HFFc6 (cell line): Measurements from ENCODE around the gene DCAF4. TPM values are rescaled to one million over a fixed set of nuclear protein-coding genes. Genes with fewer than 3 reads are reported as not detected.

Source experiments
- DNase-seq: peaks from one replicate; pipeline ENCODE4 v3.0.0-alpha.2; 2018
- H3K27ac Mint-ChIP-seq: 2 replicates; pipeline ENCODE4 v1.8.0; 2020; ENCODE audit warnings: mild to moderate bottlenecking, mixed read lengths
- H3K27me3 Mint-ChIP-seq: 2 replicates; pipeline ENCODE4 v1.8.0; 2021; ENCODE audit warnings: mild to moderate bottlenecking, moderate library complexity, mixed read lengths; ENCODE audit not compliant: insufficient read depth
- H3K36me3 Mint-ChIP-seq: 2 replicates; pipeline ENCODE4 v1.8.0; 2021; ENCODE audit warnings: low read depth, mixed read lengths
- H3K4me1 Mint-ChIP-seq: 2 replicates; pipeline ENCODE4 v1.8.0; 2020; ENCODE audit warnings: low read depth, mixed read lengths
- H3K4me3 Mint-ChIP-seq: 2 replicates; pipeline ENCODE4 v1.8.0; 2020; ENCODE audit warnings: mild to moderate bottlenecking, moderate library complexity, mixed read lengths
- H3K9me3 Mint-ChIP-seq: 2 replicates; pipeline ENCODE4 v1.8.0; 2020; ENCODE audit warnings: mild to moderate bottlenecking, mixed read lengths
- CTCF ChIP-seq: fragments of 200-600 bp; sonication (generic); IDR thresholded peaks from 2 replicates; pipeline ENCODE4 v1.5.0; 2021; ENCODE audit warnings: antibody characterized with exemption, mild to moderate bottlenecking
- total RNA-seq, 6 experiments: library from RNA; stranded (reverse); fragmentation: NEBNext Ultra II Directional; extraction: Animal tissue kit (Norgen Biotek cat#: 25700); gene quantifications; 2 replicates in 1 of 6; 3 replicates in 5 of 6; pipeline ENCODE4 v1.2.3, GENCODE V29; 2021

DCAF4 gene
- total RNA-seq, 6 experiments from 2014 or later: 14.4 to 20.0 (median 16.2) TPM

GRCh38 chr14:72904218-72904617 is 22.0 kb upstream of the DCAF4 start:
- H3K9me3 Mint-ChIP-seq: no peaks in the 10 kb centered on the region
- no peak for TF ChIP-seq CTCF

GRCh38 chr14:72904840-72905561 is 21.3 kb upstream of the DCAF4 start:
- H3K27me3 Mint-ChIP-seq: no peaks in the 10 kb centered on the region; the same call in 1 of the 2 replicates
- peak; percentile 73 for DNase-seq
- peak; percentile 98 for TF ChIP-seq CTCF
- H3K27ac Mint-ChIP-seq: peak overlapping the region; percentile 11
- no peak overlapping the region; the same call in 1 of the 2 replicates for H3K4me3 Mint-ChIP-seq
- H3K36me3 Mint-ChIP-seq: no peaks in the 10 kb centered on the region
- H3K4me1 Mint-ChIP-seq: peaks cover 63% of the 10 kb centered on the region
- no peaks in the 10 kb centered on the region for H3K9me3 Mint-ChIP-seq

More at GRCh38 chr14:72904218-72904617, 22.0 kb upstream of the DCAF4 start:
- Mint-ChIP-seq H3K27me3 (no peaks in the 10 kb centered on the region; the same call in 1 of the 2 replicates), H3K36me3 (no peaks in the 10 kb centered on the region), H3K27ac (peak overlapping the region; percentile 11), H3K4me3 (no peak overlapping the region), H3K4me1 (peaks cover 58% of the 10 kb centered on the region)
- DNase-seq: no peak

- no peak for TF ChIP-seq CTCF
- Mint-ChIP-seq H3K9me3 (no peaks in the 10 kb centered on the region), H3K36me3 (no peaks in the 10 kb centered on the region), H3K4me3 (peak overlapping the region; percentile 73), H3K27ac (peak overlapping the region; percentile 80), H3K4me1 (peaks cover 63% of the 10 kb centered on the region), H3K27me3 (no peaks in the 10 kb centered on the region; the same call in 1 of the 2 replicates)
- DNase-seq: peak; percentile 83
These were observed 19.9 kb upstream of the DCAF4 start for GRCh38 chr14:72906316-72906715.

DNA sequence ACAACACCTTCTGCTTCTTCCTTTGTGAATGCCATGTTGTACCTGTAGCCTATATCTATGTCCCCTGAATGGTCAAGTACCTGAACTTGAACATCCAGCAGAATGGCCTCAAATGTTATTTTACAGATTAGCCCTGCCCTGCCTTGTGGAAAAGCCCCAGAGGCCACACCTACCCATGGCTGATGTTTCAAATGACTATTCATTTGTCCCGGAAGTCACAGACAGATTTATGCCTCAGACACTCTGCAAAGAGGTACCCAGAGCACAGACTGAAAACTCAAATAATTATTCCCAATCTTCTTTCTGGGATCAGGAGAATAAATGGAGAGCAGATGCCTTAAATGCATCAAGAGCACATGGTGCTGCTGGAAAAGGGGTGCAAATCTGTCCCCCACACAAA is 19.4 kb upstream of the DCAF4 start:
- H3K27ac Mint-ChIP-seq: peak overlapping the region; percentile 61
- peak overlapping the region; percentile 73 for H3K4me3 Mint-ChIP-seq
- DNase-seq: no peak
- no peaks in the 10 kb centered on the region for H3K9me3 Mint-ChIP-seq
- no peak for TF ChIP-seq CTCF
- H3K36me3 Mint-ChIP-seq: no peaks in the 10 kb centered on the region
- no peaks in the 10 kb centered on the region; the same call in 1 of the 2 replicates for H3K27me3 Mint-ChIP-seq
- peaks cover 63% of the 10 kb centered on the region for H3K4me1 Mint-ChIP-seq

DNA sequence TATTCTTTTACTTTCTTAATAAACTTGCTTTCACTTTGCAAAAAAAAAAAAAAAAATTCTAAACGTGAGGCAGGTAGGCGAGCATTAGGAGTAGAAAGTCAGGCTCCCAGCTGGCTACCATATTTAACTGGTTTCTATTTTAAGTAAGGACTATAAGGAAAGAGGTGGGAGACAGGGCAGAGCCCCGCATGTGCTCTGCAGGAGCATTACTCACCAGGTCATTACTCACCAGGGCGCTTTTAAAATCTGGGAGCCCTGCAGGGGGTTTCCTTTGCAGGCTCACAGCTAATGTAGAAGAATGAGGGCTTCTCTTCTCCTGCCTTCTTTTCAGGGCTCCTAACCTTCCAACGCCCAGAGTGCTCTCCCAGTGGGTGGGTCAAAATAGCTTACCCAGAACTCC is 18.4 kb upstream of the DCAF4 start:
- peak overlapping the region; percentile 61 for H3K27ac Mint-ChIP-seq
- peak; percentile 38 for DNase-seq
- no peaks in the 10 kb centered on the region; the same call in 1 of the 2 replicates for H3K27me3 Mint-ChIP-seq
- no peaks in the 10 kb centered on the region for H3K36me3 Mint-ChIP-seq
- peaks cover 61% of the 10 kb centered on the region for H3K4me1 Mint-ChIP-seq
- no peak for TF ChIP-seq CTCF
- peak overlapping the region; percentile 73 for H3K4me3 Mint-ChIP-seq
- no peaks in the 10 kb centered on the region for H3K9me3 Mint-ChIP-seq
